ENCODE measurements around the gene ARNT2. TPM values are rescaled to one million over a fixed set of nuclear protein-coding genes. Genes with fewer than 3 reads are reported as not detected.

ARNT2 gene
- total RNA-seq, 1 donor from 2014 or later: 35.7 TPM

DNA sequence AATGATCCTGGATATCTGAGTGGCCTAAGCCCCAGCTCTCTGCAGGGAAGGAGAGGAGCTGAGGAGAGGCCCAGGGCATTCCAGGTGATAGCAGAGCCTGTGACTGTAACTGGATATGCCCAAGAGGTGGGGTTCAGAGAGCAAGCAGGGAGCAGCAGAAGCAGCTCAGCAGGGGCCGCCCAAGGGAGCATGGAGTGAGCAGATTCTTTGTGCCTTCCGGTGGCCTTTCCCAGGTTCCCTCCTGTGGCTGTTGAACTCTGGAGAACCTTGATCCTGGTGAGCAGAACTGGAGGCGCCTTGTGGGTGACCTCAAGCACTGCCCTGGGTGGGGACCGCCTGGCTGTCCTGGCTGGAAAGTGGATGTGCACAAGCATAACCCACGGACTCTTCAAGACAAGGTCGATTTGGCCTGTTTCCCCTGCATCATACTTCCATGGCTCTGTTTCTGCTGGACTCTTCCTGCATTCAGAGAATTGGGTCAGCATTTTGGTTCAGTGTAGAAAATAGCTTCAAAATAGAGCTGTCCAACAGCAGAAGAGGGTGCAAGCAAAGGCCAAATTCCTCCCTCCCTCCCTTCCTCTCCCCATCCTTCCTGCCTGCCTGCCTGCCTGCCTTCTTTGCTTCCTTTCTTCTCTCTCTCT lies 76.1 kb downstream of the ARNT2 start:
- Mint-ChIP-seq H3K27me3 (ENCODE audit: unreplicated experiment) (peaks cover 8% of the 10 kb centered on the region), H3K4me1 (ENCODE audit: low read depth, unreplicated experiment) (peaks cover 2% of the 10 kb centered on the region), H3K36me3 (ENCODE audit: unreplicated experiment) (peaks cover 20% of the 10 kb centered on the region), H3K9me3 (ENCODE audit: unreplicated experiment) (no peaks in the 10 kb centered on the region), H3K27ac (ENCODE audit: unreplicated experiment) (no peak overlapping the region), H3K4me3 (ENCODE audit: unreplicated experiment) (no peak overlapping the region)
- TF ChIP-seq, protein P1, sequence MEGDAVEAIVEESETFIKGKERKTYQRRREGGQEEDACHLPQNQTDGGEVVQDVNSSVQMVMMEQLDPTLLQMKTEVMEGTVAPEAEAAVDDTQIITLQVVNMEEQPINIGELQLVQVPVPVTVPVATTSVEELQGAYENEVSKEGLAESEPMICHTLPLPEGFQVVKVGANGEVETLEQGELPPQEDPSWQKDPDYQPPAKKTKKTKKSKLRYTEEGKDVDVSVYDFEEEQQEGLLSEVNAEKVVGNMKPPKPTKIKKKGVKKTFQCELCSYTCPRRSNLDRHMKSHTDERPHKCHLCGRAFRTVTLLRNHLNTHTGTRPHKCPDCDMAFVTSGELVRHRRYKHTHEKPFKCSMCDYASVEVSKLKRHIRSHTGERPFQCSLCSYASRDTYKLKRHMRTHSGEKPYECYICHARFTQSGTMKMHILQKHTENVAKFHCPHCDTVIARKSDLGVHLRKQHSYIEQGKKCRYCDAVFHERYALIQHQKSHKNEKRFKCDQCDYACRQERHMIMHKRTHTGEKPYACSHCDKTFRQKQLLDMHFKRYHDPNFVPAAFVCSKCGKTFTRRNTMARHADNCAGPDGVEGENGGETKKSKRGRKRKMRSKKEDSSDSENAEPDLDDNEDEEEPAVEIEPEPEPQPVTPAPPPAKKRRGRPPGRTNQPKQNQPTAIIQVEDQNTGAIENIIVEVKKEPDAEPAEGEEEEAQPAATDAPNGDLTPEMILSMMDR (IDR thresholded peaks at IDR 0.05; ENCODE audit: partially characterized antibody, unreplicated experiment): no peak
- DNase-seq: no peak

- Mint-ChIP-seq H3K4me3 (ENCODE audit: unreplicated experiment) (no peak overlapping the region), H3K27me3 (ENCODE audit: unreplicated experiment) (peaks cover 8% of the 10 kb centered on the region), H3K27ac (ENCODE audit: unreplicated experiment) (no peak overlapping the region), H3K9me3 (ENCODE audit: unreplicated experiment) (no peaks in the 10 kb centered on the region), H3K36me3 (ENCODE audit: unreplicated experiment) (peaks cover 14% of the 10 kb centered on the region), H3K4me1 (ENCODE audit: low read depth, unreplicated experiment) (peaks cover 2% of the 10 kb centered on the region)
- DNase-seq: no peak
- TF ChIP-seq, protein P1 (IDR thresholded peaks at IDR 0.05; ENCODE audit: partially characterized antibody, unreplicated experiment): no peak
Measured at GRCh38 chr15:80480909-80481308, 76.7 kb downstream of the ARNT2 start.

DNA sequence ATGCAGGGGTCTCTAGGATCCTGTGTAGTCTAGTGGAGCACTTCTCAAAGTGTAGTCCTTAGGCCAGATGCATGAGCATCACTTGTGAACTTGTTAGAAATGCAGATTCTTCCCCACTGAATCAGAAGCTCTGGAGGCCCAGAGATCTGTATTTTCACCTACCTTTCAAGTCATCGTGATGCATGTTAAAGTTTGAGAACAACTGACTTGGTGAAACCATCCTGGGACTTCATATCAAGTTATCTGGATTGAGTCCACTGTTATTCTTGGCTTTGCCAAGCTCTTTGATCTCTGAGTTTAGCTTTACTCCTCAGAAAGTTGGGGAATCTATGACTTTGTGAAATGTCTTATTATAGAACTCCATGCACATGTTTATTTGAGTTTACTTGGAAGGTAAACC lies 78.5 kb downstream of the ARNT2 start:
- Mint-ChIP-seq H3K9me3 (ENCODE audit: unreplicated experiment) (no peaks in the 10 kb centered on the region), H3K27ac (ENCODE audit: unreplicated experiment) (no peak overlapping the region), H3K4me3 (ENCODE audit: unreplicated experiment) (no peak overlapping the region), H3K4me1 (ENCODE audit: low read depth, unreplicated experiment) (peaks cover 2% of the 10 kb centered on the region), H3K27me3 (ENCODE audit: unreplicated experiment) (peaks cover 9% of the 10 kb centered on the region), H3K36me3 (ENCODE audit: unreplicated experiment) (peaks cover under 1% of the 10 kb centered on the region)
- DNase-seq: no peak
- TF ChIP-seq, protein P1 (IDR thresholded peaks at IDR 0.05; ENCODE audit: partially characterized antibody, unreplicated experiment): no peak

DNA sequence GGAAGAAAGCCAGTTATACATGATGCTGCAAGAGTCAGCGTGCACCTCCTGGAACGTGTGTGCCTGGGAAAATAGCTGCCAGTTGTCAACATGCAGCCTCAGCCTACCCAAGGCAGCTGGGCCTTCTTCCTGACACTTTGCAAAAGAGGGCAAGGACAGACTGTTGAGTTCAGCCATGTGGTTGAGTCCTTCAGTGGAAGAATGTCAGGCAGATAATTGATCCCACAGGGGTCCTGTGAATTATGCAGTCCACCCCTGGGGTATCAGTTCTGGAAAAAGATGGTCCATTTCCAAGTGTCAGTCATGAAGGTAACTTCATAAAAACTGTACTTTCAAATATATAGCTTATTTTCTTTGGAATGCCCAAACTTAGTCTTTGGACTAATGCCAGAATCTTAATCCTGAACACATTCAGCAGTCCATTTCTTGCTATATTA lies 79.6 kb downstream of the ARNT2 start:
- Mint-ChIP-seq H3K9me3 (ENCODE audit: unreplicated experiment) (no peaks in the 10 kb centered on the region), H3K4me1 (ENCODE audit: low read depth, unreplicated experiment) (peaks cover 2% of the 10 kb centered on the region), H3K36me3 (ENCODE audit: unreplicated experiment) (no peaks in the 10 kb centered on the region), H3K27ac (ENCODE audit: unreplicated experiment) (no peak overlapping the region), H3K27me3 (ENCODE audit: unreplicated experiment) (peaks cover 9% of the 10 kb centered on the region), H3K4me3 (ENCODE audit: unreplicated experiment) (no peak overlapping the region)
- no peak for DNase-seq
- TF ChIP-seq, protein P1 (IDR thresholded peaks at IDR 0.05; ENCODE audit: partially characterized antibody, unreplicated experiment): no peak

DNA sequence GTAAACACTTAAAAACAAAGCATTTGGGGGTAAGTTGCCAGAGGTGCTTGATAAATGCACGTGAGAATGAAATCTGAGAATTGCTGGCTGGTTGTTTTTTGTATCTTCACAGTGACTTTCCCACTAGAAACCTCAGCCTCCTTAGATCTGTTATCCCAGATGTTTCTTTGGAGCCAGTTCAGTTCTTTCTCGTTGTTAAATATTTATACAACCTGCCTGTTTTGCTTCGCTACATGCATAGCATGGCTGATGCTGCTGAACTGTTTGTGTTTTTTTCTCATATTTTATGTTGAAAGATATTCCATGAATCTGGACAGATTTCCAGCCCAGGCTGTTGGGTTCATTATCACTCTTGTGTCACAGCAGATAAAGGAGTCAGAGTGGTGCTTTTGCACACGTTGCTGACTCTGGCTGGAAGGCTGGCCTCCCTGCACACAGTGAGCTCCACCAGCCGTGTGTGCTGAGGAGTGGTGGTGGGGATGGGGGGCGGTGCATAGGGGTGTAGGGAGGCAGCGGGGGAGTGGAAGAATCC lies 80.2 kb downstream of the ARNT2 start:
- DNase-seq: no peak
- Mint-ChIP-seq H3K27me3 (ENCODE audit: unreplicated experiment) (peaks cover 7% of the 10 kb centered on the region), H3K27ac (ENCODE audit: unreplicated experiment) (no peak overlapping the region), H3K4me3 (ENCODE audit: unreplicated experiment) (no peak overlapping the region), H3K4me1 (ENCODE audit: low read depth, unreplicated experiment) (peaks cover 2% of the 10 kb centered on the region), H3K9me3 (ENCODE audit: unreplicated experiment) (no peaks in the 10 kb centered on the region), H3K36me3 (ENCODE audit: unreplicated experiment) (no peaks in the 10 kb centered on the region)
- TF ChIP-seq, protein P1 (IDR thresholded peaks at IDR 0.05; ENCODE audit: partially characterized antibody, unreplicated experiment): no peak
